Type B pancreatic cell (in vitro differentiated cells): ENCODE results near the gene GPC5. TPM values are rescaled to one million over a fixed set of nuclear protein-coding genes. Genes with fewer than 3 reads are reported as not detected.

Experiments
- DNase-seq: peaks from one replicate; pipeline ENCODE4 v3.0.0; 2021; ENCODE audit warnings: mixed read lengths; ENCODE audit not compliant: unreplicated experiment; ENCODE audit errors: extremely low spot score
- H3K27ac Mint-ChIP-seq: 2 replicates; pipeline ENCODE4 v1.8.0; 2021; ENCODE audit warnings: mild to moderate bottlenecking, mixed read lengths
- H3K27me3 Mint-ChIP-seq: 2 replicates; pipeline ENCODE4 v1.8.0; 2021; ENCODE audit warnings: mixed read lengths
- H3K36me3 Mint-ChIP-seq: 2 replicates; pipeline ENCODE4 v1.8.0; 2021; ENCODE audit warnings: mixed read lengths
- H3K4me1 Mint-ChIP-seq: one replicate; pipeline ENCODE4 v1.8.0; 2021; ENCODE audit warnings: mixed read lengths; ENCODE audit not compliant: unreplicated experiment
- H3K4me3 Mint-ChIP-seq: 2 replicates; pipeline ENCODE4 v1.8.0; 2021; ENCODE audit warnings: mild to moderate bottlenecking, mixed read lengths
- H3K9me3 Mint-ChIP-seq: 2 replicates; pipeline ENCODE4 v1.8.0; 2021; ENCODE audit warnings: mixed read lengths
- microRNA-seq: library from miRNA; unstranded; fragments of <30 nt; microRNA quantifications from one replicate; pipeline ENCODE4, GENCODE V29; 2020
- total RNA-seq: library from RNA; stranded (reverse); gene quantifications from 2 replicates; pipeline ENCODE4 v1.2.1, GENCODE V29; 2021; ENCODE audit warnings: low replicate concordance
- TF ChIP-seq, protein P1 (sequence below): fragments of 200-600 bp; sonication (generic); conservative IDR thresholded peaks from 2 replicates; pipeline ENCODE4 v1.5.0; 2021; ENCODE audit warnings: antibody characterized with exemption, mild to moderate bottlenecking

The GPC5 gene
- total RNA-seq, 1 donor from 2014 or later, result 2.8 TPM

GRCh38 chr13:92913840-92914239 is 1515.4 kb downstream of the GPC5 start:
- Mint-ChIP-seq H3K4me3 (no peak overlapping the region), H3K27me3 (no peaks in the 10 kb centered on the region), H3K36me3 (no peaks in the 10 kb centered on the region), H3K27ac (no peak overlapping the region), H3K9me3 (peaks cover 4% of the 10 kb centered on the region), H3K4me1 (no peaks in the 10 kb centered on the region)
- TF ChIP-seq, protein P1, sequence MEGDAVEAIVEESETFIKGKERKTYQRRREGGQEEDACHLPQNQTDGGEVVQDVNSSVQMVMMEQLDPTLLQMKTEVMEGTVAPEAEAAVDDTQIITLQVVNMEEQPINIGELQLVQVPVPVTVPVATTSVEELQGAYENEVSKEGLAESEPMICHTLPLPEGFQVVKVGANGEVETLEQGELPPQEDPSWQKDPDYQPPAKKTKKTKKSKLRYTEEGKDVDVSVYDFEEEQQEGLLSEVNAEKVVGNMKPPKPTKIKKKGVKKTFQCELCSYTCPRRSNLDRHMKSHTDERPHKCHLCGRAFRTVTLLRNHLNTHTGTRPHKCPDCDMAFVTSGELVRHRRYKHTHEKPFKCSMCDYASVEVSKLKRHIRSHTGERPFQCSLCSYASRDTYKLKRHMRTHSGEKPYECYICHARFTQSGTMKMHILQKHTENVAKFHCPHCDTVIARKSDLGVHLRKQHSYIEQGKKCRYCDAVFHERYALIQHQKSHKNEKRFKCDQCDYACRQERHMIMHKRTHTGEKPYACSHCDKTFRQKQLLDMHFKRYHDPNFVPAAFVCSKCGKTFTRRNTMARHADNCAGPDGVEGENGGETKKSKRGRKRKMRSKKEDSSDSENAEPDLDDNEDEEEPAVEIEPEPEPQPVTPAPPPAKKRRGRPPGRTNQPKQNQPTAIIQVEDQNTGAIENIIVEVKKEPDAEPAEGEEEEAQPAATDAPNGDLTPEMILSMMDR, result no peak
- DNase-seq, result no peak

Small RNAs within 50 kb of the gene (microRNA-seq; reads per million reads assigned to microRNA genes)
- gene MIR548AS, result not detected

Other genes with a start within 250 kb of the GPC5 start
- 5.3 and 21.8 TPM in 2 replicates for gene MIR17HG, start 50.9 kb upstream of the GPC5 start, total RNA-seq